SU-DHL-6 (cell line): ENCODE results near the gene ARL5A.

Source experiments
- H2AFZ ChIP-seq: fragments of 200-600 bp; sonication (generic); 2 replicates; pipeline ENCODE4 v1.6.1; 2014; ENCODE audit warnings: low read depth, mild to moderate bottlenecking, moderate library complexity, mixed read lengths, antibody characterized with exemption, low read length; ENCODE audit not compliant: severe bottlenecking
- H3F3A ChIP-seq: fragments of 200-600 bp; shearing (Covaris generic); 2 replicates; pipeline ENCODE4 v1.6.0; 2016; ENCODE audit warnings: antibody characterized with exemption, mild to moderate bottlenecking; ENCODE audit not compliant: insufficient read depth
- H3K27ac ChIP-seq: fragments of 200-600 bp; sonication (generic); 2 replicates; pipeline ENCODE4 v1.5.1; 2016; ENCODE audit warnings: low read depth, mild to moderate bottlenecking, low read length, moderate library complexity, mixed read lengths
- H3K27me3 ChIP-seq: fragments of 200-600 bp; sonication (generic), shearing (Covaris generic); 2 replicates; pipeline ENCODE4 v1.6.0; 2014; ENCODE audit warnings: mild to moderate bottlenecking, low read length
- H3K36me3 ChIP-seq: fragments of 200-600 bp; sonication (generic); 2 replicates; pipeline ENCODE4 v1.6.1; 2014; ENCODE audit warnings: mild to moderate bottlenecking, low read length, mixed read lengths
- H3K4me2 ChIP-seq: fragments of 300-600, 200-600 bp; shearing (Covaris generic), sonication (generic); 2 replicates; pipeline ENCODE4 v1.6.0; 2014; ENCODE audit warnings: low read length, low read depth, mild to moderate bottlenecking; ENCODE audit not compliant: poor library complexity, severe bottlenecking
- H3K4me3 ChIP-seq: fragments of 200-600 bp; sonication (generic); 2 replicates; pipeline ENCODE4 v1.5.1; 2014; ENCODE audit warnings: antibody characterized with exemption, low read length, mild to moderate bottlenecking, mixed read lengths; ENCODE audit not compliant: insufficient read depth, poor library complexity, severe bottlenecking
- H3K79me2 ChIP-seq: fragments of 200-600 bp; sonication (generic); 2 replicates; pipeline ENCODE4 v1.6.1; 2014; ENCODE audit warnings: mild to moderate bottlenecking, low read length, moderate library complexity; ENCODE audit not compliant: insufficient read depth
- H3K9ac ChIP-seq: fragments of 200-600 bp; sonication (generic); 2 replicates; pipeline ENCODE4 v1.7.0; 2014; ENCODE audit warnings: mild to moderate bottlenecking, low read length
- H3K9me2 ChIP-seq: fragments of 200-600 bp; sonication (generic); replicated peaks from 2 replicates; pipeline ENCODE4 v1.6.1; 2014; ENCODE audit warnings: low read length; ENCODE audit not compliant: insufficient read depth
- H3K9me3 ChIP-seq: fragments of 200-600 bp; sonication (generic); 2 replicates; pipeline ENCODE4 v1.6.1; 2014; ENCODE audit warnings: low read length, mixed read lengths; ENCODE audit not compliant: insufficient read depth
- H4K20me1 ChIP-seq: fragments of 200-600 bp; sonication (generic); 2 replicates; pipeline ENCODE4 v1.6.1; 2014; ENCODE audit warnings: low read depth, mild to moderate bottlenecking, antibody characterized with exemption, low read length, moderate library complexity, mixed read lengths
- EZH2phosphoT487 ChIP-seq: fragments of 200-600 bp; sonication (generic), shearing (Covaris generic); conservative IDR thresholded peaks from 2 replicates; pipeline ENCODE4 v1.6.1; 2018; ENCODE audit warnings: mild to moderate bottlenecking, antibody characterized with exemption, low read length, moderate library complexity, mixed read lengths
- TF ChIP-seq, protein P1 (sequence below): fragments of 200-600 bp; sonication (generic); IDR thresholded peaks from one replicate; pipeline ENCODE4 v1.5.1; 2017; ENCODE audit warnings: antibody characterized with exemption, mild to moderate bottlenecking, low read length, moderate library complexity; ENCODE audit not compliant: insufficient read depth, poor library complexity, severe bottlenecking

Gene ARL5A

GRCh38 chr2:151762694-151763093 is 65.5 kb downstream of the ARL5A start:
- Histone ChIP-seq H3K79me2 (no peaks in the 10 kb centered on the region), H3F3A (no peaks in the 10 kb centered on the region), H3K27ac (no peak overlapping the region), H3K9me2 (no peaks in the 10 kb centered on the region), H3K9me3 (no peaks in the 10 kb centered on the region), H3K4me3 (no peak overlapping the region), H3K9ac (no peak overlapping the region), H3K27me3 (no peaks in the 10 kb centered on the region), H4K20me1 (no peaks in the 10 kb centered on the region), H2AFZ (no peak overlapping the region), H3K36me3 (no peaks in the 10 kb centered on the region), H3K4me2 (no peak overlapping the region)
- no peak for TF ChIP-seq EZH2phosphoT487
- TF ChIP-seq, protein P1, sequence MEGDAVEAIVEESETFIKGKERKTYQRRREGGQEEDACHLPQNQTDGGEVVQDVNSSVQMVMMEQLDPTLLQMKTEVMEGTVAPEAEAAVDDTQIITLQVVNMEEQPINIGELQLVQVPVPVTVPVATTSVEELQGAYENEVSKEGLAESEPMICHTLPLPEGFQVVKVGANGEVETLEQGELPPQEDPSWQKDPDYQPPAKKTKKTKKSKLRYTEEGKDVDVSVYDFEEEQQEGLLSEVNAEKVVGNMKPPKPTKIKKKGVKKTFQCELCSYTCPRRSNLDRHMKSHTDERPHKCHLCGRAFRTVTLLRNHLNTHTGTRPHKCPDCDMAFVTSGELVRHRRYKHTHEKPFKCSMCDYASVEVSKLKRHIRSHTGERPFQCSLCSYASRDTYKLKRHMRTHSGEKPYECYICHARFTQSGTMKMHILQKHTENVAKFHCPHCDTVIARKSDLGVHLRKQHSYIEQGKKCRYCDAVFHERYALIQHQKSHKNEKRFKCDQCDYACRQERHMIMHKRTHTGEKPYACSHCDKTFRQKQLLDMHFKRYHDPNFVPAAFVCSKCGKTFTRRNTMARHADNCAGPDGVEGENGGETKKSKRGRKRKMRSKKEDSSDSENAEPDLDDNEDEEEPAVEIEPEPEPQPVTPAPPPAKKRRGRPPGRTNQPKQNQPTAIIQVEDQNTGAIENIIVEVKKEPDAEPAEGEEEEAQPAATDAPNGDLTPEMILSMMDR: no peak

GRCh38 chr2:151761687-151762086 is 66.5 kb downstream of the ARL5A start:
- H4K20me1 ChIP-seq: no peaks in the 10 kb centered on the region
- no peak for TF ChIP-seq EZH2phosphoT487
- TF ChIP-seq, protein P1: no peak
- no peak overlapping the region for H2AFZ ChIP-seq
- H3K27ac ChIP-seq: no peak overlapping the region
- no peaks in the 10 kb centered on the region for H3K36me3 ChIP-seq
- H3F3A ChIP-seq: no peaks in the 10 kb centered on the region
- H3K27me3 ChIP-seq: no peaks in the 10 kb centered on the region
- H3K4me2 ChIP-seq: no peak overlapping the region
- H3K4me3 ChIP-seq: no peak overlapping the region
- no peaks in the 10 kb centered on the region for H3K9me2 ChIP-seq
- H3K9me3 ChIP-seq: no peaks in the 10 kb centered on the region
- no peaks in the 10 kb centered on the region for H3K79me2 ChIP-seq
- H3K9ac ChIP-seq: no peak overlapping the region

DNA sequence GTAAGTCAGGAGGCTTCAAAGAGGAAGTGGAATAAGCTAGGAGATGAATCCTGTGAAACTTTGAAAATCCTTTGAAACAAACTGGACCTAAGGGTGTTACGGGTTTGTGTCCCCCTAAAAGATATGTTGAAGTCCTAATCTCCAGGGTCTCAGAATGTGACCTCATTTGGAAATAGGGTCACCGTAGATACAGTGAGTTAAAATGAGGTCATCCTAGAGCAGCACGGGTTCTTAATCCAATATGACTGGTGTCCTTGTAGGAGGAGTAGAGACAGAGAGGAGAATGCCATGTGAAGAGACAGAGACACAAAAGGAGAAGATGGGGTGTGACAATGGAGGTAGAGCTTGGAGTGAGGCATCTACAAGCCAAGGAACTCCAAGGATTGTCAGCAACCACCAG is 67.0 kb downstream of the ARL5A start:
- Histone ChIP-seq H3K79me2 (no peaks in the 10 kb centered on the region), H3K4me2 (no peak overlapping the region), H3K27ac (no peak overlapping the region), H3K36me3 (no peaks in the 10 kb centered on the region), H3K9me2 (no peaks in the 10 kb centered on the region), H3K9me3 (no peaks in the 10 kb centered on the region), H3F3A (no peaks in the 10 kb centered on the region), H3K9ac (no peak overlapping the region), H3K27me3 (no peaks in the 10 kb centered on the region), H2AFZ (no peak overlapping the region), H3K4me3 (no peak overlapping the region), H4K20me1 (no peaks in the 10 kb centered on the region)
- TF ChIP-seq, protein P1: no peak
- no peak for TF ChIP-seq EZH2phosphoT487
